NCI-H2107 (cell line): ENCODE measurements around the gene PCSK2.

Experiments used
- DNase-seq: peaks from one replicate; lab custom pipeline; 2025; lab: John Stamatoyannopoulos, UW

PCSK2 gene

DNA sequence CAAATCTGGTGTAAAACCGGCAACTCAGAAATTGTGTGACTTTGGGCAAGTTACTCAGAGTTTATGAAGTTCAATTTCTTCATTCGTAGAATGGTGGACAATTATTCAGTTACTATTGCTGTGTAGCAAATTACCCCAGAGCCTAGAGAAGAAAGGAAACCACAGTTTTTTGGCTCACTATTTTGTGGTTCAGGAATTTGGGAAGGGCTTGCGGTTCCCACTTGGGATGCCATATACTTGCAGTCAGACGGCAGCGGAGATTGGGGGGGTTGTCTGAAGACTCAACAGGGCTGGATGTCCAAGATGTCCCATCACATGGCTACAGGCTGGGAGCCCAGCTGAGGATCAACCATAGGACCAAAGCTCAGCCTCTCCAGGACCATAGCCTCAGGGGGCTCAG lies 108.1 kb downstream of the PCSK2 start:
- no peak for DNase-seq

DNA sequence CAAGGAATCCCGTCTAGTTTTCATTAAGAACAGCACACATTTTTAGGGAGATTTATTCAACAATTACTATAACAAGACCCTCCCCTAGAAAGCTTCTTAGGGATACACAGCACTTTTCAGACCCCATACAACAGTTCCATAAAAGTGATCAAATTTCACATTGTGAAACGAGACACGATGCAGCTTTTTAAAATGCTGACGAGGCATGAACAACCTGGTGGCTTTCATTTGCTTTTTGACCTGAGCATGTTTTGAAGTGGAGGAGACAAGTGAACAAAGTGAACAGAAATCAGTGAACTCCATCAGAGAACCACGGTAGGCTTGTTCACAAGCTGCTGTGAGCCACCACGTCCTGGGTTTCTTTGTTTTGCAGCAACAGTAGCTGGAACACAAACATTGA lies 112.2 kb downstream of the PCSK2 start:
- no peak for DNase-seq

DNA sequence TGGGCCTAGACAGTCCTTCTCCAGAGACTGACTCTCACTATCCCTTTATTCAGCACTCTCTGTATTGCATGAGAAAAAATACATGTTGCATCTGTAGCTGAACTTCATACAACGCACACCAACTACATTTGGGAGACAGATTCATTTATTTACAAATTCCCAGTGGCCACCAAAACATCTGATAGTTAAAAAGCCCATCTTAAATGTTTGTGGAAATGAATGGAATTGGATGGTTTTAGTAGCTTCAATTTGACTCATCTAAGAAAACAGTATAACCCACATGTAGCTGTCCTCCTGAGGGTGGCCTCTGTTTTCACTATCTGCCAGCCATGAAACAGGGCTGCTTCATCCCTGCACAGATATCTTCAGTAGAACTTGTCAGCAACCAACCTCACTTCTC lies 116.3 kb downstream of the PCSK2 start:
- DNase-seq, result no peak

DNA sequence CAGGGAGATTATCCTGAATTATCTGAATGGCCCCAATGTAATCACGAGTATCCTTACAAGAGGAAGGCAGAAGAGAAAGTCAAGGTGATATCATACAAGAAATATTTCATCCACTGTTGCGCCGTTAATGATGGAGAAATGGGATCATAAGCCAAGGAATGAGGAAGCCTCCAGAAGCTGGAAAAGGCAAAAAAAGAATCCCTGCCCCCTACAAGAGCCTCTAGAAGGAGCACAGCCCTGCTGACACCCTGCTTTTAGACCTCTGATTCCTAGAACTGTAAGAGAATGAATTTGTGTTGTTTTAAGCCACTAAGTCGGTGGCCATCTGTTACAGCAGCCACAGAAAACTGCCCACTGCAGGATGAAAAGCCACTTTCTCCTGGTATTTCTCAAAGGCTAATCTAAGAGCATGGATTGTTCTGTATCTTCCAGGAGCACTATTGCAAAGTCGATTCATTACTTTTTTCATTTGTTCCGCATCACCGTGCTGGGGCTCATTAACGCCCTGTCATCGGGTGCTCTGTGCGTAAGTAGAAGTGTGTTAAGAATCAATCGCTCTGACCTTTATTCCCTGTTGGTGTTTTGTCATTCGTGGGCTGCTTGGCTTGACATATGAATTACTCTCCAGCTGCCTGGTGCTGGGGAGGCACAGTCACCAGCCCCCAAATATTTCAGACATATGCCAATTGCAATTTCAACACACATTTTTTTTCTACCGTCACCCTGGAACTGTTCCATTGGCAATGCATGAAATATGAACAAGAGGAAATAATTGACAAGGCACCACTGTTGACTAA lies 117.0 kb downstream of the PCSK2 start:
- no peak for DNase-seq

DNA sequence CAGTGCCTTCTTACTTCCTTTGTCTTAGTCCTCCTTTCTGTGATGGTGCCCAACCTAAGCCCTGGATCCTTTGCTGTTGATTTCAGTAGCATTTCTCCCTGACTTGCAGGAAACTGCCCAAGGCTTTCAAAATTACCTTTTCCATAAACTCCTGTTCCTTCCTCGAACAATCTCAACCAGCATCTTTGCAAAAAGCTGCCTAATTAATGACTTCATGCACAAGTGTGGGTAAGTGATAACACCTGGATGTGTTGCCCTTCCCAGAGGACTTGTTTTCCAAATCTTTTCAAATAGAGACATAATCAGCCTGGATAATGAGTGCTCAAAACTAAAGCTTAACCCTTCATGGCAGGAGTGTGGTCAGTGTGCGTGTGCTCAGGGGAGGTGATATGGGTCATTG lies 118.0 kb downstream of the PCSK2 start:
- no peak for DNase-seq

DNA sequence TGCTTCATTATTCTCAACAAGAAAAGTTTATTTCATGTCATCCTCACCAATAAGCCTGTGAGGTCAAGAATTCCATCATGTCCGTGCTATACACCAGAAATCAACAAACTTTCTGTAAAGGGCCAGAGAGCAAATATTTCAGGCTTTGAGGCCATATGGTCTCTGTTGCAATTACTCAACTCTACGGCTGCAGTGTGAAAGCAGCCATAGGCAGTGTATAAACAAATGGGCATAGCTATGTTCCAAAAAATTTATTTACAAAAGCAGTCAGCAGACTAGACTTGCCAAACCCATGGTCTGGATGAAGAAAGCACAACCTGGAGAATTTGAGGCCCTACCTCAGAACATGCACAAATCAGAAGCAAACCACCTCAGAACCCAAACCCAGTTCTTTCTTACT lies 118.5 kb downstream of the PCSK2 start:
- no peak for DNase-seq

DNA sequence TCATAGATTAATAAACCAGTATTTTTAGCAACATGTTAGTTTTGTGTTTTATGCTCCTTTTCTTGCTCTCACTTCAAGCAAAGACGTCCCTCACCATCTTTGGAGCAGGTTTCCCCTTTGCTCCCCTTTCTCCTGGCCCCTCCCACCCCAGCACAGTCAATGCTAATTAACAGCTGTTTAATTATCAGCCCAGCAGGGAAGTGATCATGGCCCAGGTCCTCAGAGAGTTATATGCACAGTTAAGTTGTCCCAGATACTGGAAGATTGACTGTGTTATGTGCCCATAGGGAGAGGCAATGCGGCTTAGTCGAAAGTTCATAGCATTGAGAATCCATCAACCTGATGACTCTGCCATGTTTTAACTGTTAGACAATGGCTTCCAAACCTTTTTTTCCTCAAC lies 123.5 kb downstream of the PCSK2 start:
- no peak for DNase-seq

DNA sequence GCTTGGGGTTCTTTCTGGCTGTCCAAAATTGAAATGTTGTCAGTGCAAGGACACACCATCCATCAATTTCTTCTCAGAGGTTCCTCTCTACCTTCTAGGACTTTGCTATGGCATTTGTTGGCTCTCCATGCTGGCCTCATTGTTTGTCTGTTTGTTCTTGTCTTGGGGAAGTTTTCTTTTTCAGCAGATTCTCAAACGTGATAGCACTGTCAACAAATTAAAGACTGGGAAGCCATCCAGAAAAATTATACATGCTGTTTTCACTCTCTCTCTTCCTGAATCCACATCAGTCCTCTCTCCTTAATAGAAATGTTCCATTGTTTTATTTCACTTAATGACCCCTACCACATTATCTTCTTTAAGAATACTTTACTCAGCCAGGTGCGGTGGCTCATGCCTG lies 130.4 kb downstream of the PCSK2 start:
- no peak for DNase-seq

DNA sequence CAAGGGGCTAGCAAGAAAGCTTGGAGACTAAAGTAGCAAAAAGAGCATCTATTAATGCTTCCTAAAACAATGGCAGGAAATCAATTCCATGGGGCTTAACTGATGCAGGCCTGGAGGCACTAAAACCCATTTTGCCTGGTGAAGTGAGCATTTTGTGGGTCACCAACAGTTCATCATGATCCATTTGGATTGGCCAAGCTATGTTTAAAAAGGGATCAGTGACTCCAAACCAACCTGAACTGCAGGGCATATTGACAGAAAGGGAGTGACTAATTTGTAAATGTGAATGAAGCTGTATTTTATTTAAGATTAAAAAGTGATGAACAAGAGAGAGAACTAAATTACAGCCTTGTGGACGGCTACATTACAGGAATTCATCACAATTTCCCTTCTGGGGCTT lies 132.0 kb downstream of the PCSK2 start:
- DNase-seq, result no peak

DNA sequence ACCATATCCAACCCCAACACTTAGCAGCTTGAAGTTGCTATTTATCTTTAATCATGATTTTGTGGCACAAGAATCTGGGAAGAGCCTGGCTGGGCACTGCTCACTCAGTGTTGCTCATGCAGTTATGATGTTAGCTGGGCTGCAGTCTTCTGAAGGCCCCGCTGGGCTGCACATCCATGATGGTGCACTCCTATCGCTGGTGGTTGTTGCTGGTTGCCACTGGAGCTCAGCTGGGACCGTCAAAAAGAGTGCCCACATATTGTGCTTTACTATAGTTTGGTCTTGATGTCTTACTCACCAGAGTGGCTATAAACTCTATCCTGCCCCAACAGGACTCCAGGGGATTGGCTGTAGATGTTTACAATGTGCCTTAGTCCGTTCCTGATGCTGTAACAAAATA lies 137.8 kb downstream of the PCSK2 start:
- DNase-seq, result no peak

DNA sequence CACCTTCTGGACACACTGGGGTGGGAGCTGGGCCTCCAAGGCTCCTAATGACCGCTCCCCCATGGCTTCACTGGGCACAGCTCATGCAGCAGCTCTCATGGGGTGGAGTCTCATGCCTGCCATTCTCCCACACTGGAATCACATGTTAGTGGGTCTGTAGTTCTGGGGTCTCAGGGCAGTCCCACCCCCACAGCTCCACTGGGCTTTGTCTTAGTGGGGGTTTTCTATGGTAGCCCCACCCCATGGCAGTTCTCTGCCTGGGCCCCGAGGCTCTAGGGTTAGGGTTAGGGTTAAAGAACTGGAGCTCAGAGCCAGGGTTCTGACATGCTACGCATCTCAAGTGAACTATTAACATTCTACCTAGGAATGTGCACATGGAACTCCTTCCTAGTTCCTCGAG lies 139.0 kb downstream of the PCSK2 start:
- DNase-seq, result no peak

DNA sequence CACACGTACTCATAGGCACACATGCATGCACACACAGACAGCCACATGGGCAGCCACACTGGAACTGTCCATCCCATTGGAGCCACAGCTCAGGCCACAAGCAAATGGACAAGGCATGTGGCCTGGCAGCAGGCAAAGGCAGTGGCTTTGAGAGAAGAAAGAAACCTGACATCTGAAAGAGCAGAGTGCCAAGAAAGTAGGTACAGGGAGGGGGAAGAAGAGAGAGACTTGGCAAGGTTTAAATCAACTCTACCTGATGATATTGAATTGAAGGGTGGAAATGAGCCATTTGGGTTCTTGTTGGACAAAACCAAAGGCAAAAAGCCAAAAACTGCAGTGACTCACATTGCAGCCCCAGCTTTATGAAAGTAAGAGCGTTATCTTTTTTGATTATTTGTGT lies 142.7 kb downstream of the PCSK2 start:
- DNase-seq, result no peak

DNA sequence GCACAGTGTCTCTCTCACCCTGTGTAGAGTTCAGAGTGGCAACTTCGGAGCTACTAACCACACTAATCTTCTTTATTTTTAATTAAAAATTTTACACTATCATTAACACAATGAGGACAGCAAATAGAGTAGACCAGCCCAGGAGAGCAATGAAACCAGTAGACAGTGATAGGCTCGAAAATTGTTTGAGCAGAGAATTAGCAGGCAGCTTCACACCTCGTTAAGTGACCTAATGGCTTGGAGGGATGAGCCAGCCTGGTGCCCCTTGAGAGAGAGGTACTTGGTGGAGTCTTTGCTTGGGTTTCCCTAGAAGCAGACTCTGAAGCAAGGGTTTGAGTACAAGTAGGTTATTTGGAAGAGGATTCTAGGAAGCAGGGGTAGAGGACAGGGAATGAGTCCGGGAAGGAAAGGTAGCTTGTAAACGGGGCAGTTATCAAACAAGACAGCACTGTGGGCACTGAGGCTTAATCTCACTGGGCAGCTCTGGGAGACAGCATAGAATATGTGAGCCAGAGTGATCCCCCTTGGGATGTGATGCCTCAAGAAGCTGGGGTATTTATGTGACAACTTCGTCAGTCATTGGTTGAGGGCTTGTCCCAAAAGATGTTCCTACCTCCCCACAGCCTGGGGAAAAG lies 146.1 kb downstream of the PCSK2 start:
- no peak for DNase-seq

DNA sequence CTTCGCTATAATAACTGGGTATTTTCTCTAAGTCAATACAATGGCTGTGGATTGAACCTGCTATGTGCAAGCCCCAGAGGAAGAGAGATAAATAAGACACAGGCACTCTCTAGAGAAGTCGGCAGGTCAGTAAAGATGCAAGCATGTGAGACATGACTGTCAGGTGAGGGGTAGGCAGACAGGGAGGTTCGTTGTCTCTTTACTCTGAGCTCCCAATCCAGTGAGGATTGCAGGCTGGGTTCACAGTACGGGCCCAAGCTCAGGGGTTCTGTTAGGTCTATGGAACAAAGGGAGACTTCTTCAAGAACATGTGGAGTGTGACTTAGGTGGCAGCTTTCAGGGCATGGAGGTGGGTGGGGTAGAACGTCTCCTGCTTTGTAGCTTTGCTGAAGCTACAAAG lies 147.2 kb downstream of the PCSK2 start:
- no peak for DNase-seq

DNA sequence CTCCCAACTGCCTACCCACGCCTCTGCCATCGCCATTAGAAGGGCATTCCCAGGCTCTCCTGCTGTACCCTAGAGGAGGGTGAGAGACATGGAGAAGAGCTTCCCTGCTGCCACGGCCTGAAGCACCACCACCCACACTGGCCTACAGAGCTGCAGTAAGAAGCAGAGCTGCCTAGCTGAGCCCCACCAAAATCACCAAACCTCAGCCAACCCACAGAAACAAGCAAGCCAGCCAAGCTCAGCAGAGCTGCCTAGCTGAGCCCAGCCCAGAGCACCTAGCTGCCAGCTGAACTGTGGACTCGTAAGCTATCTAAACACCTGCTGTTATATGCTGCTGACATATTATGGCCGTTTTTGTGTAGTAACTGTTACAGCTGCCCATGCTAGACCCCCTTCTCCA lies 149.2 kb downstream of the PCSK2 start:
- no peak for DNase-seq

DNA sequence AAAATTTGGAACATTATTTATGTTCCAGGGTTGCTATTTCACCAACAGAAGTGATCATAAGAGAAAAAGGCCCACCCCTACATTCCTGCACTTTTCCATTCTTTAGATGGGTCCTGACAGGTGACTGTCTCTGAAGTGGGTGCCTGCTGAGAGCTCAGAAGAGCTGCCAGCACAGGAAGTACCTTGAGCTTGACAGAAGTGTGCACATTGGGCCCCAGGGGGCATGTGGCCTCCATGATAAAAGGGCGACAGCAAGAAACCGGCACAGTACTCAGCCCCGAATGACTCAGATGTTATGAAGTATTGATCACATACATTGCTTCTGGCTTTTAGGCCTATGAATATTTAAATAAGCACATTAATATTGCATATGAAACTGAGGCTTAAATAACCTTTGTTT lies 150.4 kb downstream of the PCSK2 start:
- DNase-seq, result no peak

DNA sequence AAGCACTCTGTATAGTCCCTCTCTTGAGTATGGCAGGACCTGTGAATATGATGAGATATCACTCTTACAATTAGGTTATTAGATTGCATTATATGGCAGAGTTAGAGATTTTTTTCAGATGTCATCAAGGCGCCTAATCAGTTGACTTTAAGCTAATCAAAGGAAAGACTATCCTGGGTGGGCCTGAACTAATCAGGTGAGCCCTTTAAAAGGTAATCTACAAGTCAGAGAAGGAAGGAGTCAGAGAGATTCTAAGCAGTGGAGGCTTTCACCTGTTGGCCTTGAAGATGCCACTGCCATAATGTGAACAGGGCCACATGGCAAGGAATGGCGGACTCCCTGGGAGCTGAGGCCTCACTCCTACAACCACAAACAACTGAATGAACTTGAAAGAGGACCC lies 152.8 kb downstream of the PCSK2 start:
- DNase-seq, result no peak

DNA sequence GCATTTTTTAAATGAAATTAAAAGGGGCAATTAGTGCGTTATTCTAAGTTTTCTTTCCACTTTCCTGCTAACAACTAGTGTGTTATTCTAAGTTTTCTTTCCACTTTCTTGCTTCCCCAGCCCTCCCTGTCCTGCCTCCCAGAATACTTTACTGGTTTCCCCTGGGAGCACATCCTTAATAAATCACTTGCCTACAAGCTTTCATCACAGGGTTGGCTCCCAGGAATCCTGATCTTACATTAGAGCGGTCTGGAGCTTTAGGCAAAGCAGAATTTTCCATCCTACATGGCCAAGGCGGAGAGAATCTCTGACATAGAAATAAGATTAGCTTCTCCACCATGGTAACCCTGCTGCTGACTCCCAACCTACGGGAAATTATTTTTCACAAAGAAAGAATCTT lies 154.0 kb downstream of the PCSK2 start:
- no peak for DNase-seq

DNA sequence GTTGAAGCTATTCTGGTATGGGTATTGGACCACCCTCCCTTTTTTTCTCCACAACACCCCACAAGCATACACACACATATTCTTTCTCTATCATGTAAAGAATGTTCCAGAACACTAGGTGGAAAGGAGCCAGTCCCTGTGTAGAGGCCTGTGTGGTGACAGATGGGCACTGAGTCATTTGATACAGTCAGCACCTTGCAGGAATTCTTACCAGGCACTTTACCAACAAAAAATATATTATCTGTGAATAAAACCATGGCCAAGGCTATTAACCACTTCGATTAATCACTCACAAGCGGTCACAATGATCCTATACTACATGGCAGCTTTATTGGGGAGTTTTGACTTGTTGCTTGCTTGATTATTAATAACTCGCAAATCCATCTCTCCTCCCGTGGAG lies 154.9 kb downstream of the PCSK2 start:
- DNase-seq, result no peak

DNA sequence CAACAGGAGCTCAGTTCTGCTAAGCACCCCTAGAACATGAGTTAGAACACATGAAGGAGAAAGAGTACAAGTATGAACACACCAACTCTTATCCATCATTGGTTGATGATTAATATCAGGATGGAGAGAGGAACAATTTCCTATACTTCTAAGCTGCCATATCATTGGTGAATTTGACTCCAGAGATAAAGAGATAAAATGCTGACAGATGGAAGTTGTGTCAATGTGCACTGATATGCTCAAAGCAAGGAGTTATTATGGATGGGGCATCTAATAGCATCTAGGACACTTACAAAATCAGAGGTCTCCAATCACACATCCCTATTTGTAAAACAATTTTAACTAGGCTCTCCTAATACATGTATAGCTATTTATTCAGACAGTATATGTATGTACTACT lies 159.0 kb downstream of the PCSK2 start:
- no peak for DNase-seq

DNA sequence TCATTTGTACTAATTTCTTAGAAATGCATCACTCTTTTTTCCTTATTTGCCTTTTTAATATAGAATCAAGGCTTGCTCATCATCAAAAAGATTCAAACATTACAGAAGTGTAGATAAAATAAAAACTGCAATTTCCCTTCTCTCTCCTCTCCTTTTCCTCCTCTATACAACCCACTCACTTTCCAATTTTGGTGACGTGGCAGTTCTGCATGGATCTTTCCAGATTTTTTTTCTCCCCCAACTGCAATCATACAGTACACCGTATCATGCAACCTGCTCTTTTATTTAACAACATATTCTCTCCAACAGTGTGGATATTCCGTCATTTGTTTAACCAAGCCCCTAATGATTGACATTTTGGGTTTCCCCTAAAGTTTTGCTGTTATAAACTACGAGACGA lies 163.8 kb downstream of the PCSK2 start:
- no peak for DNase-seq

DNA sequence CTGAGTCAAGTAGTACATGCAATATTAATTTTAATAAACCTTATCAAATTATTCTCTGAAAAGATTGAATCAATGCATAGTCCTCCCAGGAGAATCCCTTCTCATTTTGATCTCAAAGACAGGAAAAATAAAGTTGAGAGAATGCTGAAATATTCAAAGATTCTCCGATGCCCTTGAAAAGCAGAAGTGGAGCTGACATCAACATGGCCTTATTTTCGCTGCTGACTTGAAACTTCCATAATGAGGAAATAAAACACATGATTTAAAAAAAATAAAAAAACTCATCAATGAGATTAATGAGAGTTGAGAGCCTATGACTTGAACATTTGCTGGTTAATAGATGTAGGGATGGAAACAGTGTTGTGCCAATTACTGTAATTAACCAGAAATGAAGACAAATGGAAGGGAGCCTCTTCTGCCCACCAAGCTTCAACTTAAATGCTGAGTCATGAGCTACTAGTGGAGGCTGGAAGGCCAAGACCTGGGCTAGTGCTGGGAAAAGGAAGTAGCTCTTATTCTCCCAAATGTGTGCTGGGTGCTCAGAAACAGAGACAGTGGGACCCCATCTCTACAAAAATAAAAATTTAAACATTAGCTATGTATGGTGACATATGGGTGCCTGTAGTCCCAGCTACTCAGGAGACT lies 164.4 kb downstream of the PCSK2 start:
- DNase-seq, result no peak

DNA sequence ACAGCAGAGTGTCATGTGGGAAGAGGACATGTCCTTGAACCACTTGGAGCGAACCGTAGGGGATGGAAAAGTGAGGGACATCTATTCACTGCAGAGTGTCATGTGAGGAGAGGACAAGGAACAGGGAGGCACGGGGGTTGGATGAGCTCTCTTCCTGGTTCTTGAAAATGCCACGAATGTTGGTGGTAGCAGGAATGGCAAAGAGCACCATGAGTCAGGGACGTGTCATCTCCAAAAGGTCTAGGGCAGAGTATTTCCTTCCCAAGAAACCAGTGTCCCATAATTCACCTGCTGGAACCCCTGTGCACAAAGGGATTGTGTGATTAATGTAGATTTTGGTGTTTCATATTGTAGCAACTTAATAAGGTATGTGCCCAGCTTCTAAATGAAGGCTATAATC lies 167.6 kb downstream of the PCSK2 start:
- no peak for DNase-seq

DNA sequence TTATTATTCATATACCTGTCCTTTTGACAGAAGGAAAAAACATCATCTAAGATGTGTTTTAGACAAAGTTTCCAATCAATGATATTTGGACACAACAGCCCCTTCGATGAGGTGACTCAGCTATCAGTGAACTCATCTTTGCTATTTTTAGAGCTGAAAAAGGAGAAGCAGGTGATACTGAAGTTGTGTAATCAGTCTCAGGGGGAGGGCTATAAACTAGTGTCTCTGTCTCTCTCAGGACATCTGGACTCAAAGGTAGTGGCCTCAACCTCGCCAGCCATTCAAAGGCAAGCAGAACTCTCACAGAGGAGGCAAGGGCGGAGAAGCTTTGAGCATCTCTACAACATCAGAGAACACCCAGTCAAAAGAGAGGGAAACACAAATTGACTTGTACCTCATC lies 168.9 kb downstream of the PCSK2 start:
- no peak for DNase-seq
